CD4-positive, alpha-beta T cell treated with Interleukin-1 beta for 1 hour (primary cell): ENCODE data around the gene TMEM250.
"Not testable (repeated sequence)": the region's sequence is repeated elsewhere in the genome, so short reads cannot be mapped to it uniquely, and the experiment has no call there.

Experiments
- DNase-seq, 2 donors: peaks; one replicate each; pipeline ENCODE4 v3.0.0-alpha.2; 2020 to 2022

Gene TMEM250, protein sequence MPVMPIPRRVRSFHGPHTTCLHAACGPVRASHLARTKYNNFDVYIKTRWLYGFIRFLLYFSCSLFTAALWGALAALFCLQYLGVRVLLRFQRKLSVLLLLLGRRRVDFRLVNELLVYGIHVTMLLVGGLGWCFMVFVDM

DNA sequence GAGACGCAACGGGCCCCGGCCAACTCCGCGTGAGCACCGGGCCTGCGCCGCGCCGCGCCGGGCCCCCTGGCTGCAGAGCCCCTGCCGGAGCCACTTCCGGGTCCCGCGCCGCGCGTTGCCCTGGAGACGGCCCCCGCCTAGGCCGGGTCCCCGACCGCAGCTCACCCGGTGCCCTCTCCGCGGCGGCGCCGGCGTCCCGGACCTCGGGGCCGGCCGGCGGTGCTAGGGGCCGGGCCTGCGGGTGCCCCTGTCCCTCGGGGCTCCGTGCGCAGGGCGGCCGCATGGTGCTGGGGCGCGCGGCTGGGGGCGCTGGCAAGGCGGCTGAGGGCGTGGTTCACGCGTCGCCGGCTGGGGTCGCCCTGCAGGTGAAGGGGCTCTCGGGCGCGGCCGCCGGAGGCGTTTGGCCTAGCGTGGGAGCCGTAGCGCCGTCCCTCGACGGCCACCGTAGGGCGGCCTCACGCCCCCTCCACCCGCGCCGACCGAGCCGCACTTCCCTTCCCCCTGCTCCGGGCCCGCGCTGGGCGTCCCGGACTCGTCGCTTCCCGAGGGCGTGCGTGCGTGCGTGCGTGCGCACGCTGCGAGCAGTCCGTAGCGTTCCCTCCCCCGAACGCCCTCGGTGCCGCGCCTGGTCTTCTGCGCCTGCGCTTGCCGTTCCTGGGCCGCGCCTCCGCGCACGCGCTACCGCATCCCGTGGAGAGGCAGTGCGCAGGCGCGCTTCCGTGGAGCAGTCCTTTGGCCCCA is at the start of gene TMEM250:
TMEM250 (minus strand) TSS at position 556 of the 741 bp plus-strand sequence. CDS start 1,975 bp downstream, outside the sequence.
- peak; percentile 96 to 97 for DNase-seq

DNA sequence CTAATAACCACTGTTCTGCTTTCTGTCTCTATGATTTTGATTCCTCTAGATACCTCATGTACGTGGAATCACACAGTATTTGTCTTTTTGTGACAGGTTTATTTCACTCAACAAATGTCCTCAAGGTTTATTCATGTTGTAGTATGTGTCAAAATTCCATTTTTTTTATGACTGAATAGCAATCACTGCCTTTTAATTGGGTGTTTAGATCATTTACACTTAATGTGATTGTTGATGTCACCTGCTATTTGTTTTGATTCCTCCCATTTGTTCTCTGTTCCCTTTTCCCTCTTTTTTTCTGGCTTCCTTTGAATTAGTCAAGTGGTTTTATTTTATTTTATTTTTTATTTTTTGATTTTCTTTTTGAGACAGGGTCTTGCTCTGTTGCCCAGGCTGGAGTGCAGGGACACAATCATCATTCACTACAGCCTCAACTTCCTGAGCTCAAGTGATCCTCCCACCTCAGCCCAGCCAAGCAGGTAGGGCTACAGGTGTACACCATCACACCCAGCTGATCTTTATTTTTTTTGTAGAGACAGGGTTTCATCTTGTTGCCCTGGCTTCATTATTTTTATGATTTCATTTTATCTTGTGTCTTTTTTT is 44.7 kb upstream of the TMEM250 start:
- no peak for DNase-seq

DNA sequence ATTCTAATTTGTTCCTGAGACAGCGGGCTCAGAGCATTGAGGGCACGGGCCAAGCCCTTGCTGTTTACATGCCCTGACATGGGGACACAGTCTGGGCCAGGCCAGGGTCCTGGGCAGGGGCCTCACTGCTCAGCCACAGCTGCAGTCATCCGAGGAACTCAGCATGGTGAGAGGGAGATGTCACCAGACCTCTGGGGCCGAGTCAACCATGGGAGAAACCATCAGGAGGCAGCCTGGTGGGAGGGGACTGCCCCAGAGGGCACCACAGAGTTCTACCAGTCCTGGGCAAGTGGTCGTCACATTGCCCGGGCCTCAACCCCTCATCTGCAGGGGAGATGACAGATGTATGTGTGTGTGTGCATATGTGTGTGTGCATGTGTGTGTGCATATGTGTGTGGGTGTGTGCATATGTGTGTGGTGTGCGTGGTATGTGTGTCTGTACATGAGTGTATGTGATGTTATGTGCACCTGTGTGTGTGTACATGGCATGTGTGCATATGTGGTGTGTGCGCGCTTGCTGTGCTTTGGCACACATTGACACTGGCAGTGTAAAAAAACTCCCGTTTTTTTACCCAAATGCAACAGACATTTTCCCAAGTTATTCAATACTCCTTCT is 42.4 kb upstream of the TMEM250 start:
- no peak for DNase-seq

DNA sequence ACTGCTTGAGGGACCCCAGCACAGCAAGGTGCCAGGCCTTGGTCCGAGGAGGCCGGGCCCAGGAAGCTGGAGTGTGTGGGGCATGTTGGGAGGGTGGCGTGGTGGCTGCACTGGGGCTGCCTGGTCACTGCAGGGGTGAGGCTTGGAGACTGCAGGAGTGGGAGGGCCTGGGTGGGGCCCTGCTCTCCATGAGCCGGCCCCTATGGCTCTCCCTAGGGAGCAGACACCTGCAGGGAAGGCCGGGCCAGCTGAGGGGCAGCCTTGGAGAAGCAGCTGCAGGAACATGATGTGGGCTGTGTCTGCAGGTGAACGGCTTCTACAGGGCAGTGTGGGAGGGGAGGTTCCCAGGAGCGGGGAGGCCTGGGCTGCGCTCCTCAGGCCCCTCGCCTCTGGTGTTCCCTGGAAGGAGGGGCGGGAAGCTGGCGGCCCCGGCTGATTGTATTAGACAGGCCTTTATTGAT is 41.7 kb upstream of the TMEM250 start:
- no peak for DNase-seq

DNA sequence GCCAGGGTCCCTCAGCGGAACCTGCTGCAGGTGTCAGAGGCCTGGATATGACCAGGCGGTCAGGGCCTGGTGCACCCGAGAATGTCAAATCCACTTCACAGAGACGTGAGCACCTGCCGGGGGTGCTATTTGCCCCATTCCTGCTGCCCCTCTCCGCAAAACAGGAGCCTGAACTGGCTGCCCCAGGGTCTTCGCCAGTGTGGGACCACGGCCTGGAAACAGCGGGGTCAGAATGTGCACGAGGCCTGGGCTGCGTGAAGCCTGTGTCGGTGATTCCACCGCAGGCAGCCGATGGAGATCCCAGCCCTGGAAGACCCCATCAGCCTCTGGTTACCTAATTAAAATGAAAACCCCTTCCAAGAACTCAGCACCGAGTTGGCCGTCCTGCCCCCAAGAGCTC is 41.2 kb upstream of the TMEM250 start:
- no peak for DNase-seq

DNA sequence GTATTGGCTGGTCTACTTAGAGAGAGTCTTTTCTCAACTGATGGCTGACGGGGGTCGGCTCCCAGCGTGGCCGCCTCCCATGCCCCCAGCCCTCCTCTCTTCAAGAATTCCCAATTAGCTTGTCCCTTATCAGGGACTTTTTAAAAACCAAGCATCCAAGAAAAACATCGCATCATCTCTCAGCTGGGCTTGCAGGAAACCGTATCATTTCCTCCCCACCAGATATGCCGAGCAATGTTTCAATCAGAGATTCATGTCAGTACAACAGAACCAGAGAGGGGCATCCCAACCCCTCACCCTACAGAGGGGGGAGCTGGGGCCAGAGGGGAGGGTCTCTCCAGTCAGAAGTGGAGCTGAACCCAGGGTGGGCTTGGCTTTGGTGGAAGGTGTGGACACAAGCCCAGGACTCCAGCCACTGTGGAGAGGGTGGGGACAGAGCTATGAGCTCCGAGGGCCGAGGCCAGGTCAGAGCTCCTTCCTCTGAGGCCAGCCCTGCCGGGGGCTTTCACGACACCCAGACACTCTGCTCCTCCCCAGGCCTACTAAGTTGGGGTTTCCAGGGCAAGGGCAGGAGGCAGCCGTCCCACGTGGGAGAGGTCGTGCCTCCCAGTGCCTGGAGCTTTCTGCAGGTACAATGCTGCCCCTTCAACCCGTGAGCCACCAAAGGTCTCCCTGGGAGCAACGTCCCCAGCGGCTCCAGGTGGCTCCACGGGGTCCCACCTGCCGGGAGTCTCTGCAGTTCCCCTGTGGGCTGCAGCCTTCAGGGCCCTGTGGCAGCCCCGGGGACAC is 39.0 kb upstream of the TMEM250 start:
- no peak for DNase-seq

DNA sequence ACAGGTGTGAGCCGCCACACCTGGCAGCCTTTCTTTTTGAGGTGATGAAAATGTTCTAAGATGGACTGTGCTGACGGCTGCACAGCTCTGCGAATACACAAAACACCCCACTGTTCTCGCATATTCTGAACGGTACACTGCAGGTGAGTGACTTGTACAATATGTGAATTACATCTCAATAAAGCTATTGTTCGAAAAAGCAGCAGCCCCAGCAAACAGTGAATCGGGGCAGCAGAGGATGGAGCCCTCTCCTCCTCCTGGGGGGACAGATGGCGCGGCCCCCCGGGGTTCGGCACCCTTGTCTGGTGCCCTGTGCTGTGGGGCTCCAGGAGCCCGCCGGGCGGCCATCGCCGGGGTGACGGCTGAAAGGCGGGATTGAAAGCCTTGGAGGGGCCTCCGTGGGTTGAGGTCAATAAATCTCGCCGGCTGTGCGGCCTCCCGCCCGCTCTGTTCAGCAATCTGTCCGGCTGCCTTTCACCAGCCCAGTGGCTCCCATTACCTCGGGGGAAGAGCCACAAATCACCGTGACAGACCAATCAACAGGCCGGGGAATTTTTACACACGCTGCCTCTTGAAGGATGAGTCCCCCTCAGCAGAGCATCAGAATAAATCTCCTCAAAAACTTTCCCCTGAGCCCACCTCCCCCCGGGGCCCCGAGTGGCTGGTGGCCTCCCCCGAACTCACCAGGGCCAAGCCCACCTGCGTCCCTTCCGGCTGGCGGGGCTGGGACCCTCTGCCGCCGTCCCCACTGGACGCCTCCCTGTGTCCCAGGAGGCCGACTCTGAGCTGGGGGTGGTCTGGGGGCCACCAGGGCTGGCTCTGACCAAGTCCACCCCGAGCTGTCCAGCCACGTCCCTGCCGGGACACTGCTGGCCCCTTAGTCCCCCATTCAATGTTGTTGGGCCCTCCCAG is 37.8 kb upstream of the TMEM250 start:
- no peak for DNase-seq

DNA sequence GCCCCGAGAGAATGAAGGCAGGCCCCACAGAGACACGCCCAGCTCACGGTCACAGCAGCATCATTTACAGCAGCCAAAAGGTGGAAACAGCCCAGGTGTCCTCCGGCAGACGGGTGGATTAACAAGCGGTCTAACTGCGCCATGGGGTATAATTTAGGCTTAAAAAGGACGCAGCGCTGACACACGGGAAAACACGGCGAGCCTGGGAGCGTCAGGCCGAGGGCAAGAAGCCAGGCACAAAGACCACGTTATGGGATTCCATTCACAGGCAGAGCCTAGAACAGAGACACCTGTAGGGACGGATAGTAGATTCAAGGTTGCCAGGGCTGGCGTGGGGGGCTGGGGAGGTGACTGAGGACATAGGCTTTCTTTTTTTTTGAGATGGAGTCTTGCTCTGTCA is 36.9 kb upstream of the TMEM250 start:
- DNase-seq: no peak

DNA sequence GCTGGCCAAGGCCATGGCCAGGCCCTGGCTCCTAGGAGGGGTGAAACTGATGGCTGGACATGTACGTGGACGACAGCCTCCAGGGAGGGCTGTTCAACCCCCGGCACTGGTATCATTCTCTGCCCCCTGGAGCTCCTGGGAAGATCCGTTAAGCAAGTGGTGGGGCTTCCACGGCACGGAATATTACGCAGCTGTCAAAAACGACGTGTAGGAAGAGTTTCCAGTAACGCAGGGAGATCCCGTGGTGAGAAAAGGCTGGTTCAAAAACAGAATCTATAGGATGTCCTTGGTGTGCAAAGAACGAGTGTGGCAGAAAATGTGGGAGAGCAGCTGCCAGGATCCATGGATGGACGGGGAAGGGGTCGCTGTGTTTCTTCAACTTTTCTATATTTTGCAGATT is 36.3 kb upstream of the TMEM250 start:
- no peak for DNase-seq

DNA sequence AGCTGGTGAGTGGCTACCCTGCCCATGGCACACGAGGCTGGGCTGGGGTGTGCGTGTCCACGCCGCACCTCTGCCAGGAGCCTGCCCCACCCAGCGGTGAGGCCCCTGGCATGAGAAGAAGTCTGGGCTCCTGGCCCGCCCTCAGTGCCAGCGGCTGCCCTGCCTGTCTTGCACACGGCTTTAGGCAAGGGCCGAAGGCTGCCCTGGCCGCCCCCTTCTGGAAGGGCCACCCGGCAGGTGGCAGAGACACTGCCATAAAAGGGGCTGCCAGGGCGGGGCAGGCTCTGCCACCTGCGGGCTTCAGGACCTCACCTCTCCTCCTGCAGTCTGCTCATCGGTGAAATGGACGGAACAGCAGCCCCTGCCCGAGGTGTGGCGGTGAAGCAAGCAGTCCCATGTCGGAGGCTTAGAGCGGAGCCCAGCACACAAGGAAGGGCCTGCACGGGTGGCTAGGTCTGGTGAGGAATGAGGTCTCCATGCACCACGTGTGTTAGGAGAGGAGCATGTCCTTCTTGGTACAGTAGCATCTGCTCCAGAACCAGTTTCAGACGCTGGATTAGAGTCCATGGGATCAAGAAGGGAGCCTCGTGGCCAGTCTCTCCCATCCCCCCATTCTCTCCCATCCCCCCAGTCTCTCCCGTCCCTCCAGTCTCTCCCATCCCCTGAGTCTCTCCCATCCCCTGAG is 34.8 kb upstream of the TMEM250 start:
- no peak for DNase-seq

DNA sequence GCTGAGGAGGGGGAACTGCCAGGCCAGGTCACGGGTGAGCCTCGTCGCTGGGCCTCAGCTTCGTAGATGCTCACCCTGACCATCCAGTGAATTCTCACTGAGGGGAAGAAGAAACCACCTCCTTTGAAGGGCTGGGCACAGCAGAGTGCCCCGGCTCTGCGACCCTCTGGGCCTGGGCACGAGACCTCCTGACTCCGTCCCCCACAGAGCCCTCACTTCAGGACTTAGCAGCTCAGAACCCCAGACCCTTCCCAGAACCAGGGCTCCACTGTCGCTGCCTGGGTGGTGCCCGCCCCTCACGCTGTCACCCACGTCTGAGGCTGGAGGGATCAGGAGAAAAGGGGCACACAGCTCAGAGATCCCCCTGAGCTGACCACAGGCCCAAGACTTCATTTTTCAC is 34.3 kb upstream of the TMEM250 start:
- DNase-seq: no peak

DNA sequence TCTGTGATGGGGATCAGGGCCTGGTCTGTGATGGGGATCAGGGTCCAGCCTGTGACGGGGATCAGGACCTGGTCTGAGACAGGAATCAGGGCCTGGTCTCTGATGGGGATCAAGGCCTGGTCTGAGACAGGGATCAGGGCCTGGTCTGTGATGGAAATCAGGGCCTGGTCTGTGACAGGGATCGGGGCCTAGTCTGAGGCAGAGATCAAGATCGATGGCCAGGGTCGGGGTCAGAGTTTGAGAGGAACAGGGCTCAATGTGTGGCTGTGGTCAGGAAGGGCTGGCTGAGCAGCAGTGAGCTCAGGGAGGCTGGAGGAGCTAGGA is 33.8 kb upstream of the TMEM250 start:
- DNase-seq: no peak

DNA sequence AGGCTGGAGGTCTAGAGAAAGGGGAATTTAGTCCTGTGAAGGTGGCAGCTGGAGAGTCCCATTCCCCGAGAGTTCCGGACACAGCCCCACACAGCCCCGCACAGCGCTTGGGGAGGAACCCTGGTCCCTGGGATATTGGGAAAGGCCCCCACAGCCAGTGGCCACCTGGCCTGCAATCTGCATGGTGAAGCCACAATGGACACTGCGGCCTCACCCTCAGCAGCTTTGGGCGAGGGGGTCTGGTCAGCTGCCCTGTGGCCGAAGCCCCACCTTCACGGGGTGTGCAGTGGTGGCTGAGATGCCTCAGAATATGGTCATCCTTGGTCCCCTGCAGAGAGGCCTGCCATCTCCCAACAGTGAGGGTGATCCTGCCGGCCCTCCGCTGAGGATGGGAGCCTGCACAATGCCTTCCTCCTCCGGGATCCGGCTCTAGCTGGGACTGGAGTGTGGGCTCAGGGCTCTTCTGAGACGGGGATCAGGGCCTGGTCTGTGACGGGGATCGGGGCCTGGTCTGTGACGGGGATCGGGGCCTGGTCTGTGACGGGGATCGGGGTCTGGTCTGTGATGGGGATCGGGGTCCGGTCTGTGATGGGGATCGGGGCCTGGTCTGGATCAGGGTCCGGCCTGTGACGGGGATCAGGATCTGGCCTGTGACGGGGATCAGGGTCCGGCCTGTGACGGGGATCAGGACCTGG is 33.3 kb upstream of the TMEM250 start:
- no peak for DNase-seq

DNA sequence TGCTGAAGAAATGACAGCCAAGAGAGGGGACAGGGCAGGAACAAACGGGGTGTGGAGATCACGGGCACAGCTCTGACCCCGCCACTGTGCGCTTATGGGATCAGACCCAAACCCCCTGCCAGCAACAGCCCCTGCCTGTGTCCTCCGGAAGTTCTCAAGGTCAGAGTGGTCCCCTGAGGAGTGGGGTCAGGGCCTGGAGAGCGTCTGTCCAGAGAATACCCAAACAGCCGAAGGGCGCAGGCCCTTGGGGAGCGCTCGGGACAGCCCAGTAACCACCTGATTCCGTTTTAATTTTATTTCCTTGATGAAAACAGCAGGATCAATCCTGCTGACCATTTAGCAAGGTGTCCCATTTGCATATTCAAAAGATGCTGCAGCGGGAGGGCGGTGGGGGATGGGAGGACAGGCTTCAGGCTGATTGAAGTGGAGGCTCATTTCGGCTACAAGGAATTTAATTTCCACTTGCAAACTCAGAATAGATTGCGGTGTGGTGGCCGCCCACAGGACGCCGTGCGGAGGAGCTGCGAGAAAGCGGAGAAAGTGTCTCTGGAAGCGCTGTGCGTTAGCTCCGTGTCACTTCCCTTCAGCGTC is 32.6 kb upstream of the TMEM250 start:
- no peak for DNase-seq

DNA sequence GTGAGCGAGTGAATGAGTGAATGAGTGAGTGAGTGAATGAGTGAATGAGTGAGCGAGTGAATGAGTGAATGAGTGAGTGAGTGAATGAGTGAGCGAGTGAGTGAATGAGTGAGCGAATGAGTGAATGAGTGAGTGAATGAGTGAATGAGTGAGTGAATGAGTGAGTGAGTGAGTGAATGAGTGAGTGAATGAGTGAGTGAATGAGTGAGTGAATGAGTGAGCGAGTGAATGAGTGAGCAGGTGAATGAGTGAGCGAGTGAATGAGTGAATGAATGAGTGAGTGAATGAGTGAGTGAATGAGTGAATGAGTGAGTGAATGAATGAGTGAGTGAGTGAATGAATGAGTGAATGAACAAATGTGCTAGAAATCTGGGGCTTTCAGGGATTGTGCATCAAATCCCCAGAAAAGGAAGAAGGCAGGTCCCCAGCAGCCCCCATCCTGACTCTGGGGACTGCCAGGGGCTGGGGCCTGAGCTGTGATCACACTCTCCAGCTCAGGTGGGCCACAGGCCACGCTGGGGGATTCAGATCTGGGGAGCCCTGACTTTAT is 32.1 kb upstream of the TMEM250 start:
- not testable (repeated sequence) for DNase-seq

DNA sequence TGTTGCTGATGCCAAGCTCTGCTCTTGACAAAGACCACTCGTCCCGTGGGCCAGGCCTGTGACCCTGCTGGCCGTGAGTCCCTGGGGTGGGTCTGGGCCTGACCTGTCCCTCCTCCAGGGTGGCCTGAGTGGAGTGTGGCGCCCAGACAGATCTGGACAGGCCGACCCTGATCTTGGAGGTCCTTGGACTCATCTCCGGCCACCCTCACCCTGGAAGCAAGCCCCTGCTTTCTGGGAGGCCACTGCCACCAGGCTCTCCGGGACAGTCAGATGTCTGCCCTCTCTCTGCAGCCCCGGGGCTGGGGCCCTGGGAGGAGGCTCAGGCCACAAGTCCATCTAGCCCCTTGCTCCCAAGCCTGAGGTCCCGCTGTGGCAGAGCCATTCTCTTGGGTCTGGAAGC is 31.2 kb upstream of the TMEM250 start:
- no peak for DNase-seq

DNA sequence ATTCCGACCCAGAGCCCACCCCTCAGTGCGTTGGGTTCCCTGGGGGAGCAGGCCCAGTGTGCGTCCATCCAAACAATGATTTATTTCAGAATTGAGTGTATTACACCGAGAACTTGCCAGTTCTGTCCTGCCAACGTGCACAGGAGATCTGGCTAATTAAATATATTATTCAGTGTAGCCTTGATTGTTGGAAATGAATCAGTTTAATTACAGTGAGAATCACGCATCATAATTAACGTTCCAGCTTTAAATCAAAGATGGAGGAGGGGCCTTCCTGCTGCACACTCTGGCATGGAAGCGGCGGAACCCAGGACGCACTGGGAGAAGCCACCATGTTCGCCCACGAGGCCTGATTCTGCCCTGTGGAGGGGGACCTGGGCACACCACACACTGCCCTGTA is 30.7 kb upstream of the TMEM250 start:
- DNase-seq: no peak

DNA sequence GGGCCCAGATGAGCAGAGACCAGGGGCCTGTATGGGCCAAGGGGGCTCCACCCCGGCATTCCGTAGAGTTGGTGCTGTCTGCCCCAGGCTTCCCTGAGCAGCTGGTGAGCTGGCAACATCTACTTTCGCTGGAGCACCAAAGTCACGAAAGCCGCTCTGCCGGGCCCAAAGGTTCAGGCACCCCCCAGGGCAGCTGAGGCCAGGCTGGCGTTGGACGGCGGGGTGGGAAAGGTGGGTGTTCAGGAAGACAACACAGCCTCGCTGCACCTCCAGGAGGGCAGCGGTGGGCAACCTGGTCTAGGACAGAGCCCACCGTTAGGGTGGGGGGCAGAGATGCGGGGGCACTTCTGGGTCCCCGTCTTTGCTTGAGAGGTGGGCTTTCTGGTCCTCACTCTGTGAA is 30.1 kb upstream of the TMEM250 start:
- no peak for DNase-seq

DNA sequence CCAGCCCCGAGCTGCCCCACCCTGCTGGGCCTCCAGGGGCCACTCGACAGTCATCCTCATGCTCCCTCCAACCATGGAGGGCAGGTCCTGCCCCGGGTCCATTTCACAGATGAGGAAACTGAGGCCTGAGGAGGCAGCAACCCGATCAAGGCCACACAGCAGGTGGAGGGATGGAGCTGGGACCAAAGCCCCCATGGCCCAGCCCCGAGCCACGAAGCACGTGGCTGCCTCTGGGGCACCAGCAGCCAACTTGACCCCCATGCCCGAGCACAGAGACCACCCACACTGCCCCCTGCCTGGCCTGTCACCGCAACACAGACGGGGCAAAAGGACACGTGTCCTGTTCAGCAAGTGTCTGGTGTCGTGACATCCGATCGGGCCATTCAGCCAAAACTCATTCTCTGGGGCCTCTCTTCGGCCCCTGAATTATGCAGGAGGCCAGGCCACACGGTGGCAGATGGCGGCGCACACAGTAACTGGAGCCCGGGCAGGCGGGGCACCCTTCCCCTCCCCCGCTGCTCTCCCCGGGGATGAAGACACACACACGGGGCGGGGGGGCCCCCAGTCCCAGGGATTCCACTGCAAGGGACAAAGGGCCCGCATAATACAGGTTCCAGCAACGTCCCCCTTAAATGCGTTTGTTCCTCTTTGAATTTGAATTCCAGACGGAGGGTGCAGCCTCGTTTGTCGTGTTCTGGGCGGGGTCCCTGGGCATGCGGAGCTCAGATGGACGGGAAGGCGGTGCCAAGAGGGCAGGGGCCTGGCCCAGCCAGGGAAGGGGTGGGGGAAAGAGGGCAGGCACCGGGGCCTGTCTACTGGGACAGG is 29.4 kb upstream of the TMEM250 start:
- no peak for DNase-seq
